ENCODE measurements around the gene INPP4A.

INPP4A gene

DNA sequence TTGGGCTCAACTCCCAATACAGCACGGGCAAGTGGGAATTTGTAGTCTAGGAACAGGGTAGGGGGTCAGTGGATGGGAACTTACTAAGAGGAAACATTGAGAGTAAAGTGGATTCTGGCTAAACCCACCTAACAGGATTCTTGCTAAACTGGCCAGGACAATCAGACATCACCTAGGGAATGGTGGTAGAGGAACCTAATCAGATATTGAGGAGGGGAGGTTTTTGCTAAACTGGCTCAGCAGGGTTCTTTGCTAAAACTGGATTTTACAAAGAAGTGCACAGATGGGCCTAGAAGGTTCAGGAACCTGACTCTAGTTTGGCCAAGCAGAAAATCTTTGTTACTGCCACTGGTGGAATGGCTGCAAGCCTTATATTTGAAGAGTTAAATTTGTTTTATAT is 55.9 kb downstream of the INPP4A start:
- no peak for DNase-seq

DNA sequence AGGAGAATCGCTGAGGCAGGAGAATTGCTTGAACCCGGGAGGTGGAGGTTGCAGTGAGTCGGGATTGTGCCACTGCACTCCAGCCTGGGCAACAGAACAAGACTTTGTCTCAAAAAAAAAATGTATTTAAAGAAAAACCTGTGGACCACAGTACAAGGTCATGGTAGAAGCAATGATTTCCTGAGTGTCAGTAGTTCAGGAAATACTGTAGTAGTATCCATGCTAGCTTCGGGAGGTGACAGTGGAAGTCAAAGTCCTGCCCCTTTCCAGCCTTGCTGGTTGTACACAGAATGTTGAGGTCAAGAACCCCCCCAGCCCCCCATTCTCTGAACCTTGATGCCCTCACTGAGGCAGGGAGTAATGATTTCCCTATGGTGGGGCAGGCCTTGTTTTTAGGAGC is 56.6 kb downstream of the INPP4A start:
- no peak for DNase-seq

GRCh38 chr2:98501876-98502275 is 57.2 kb downstream of the INPP4A start:
- DNase-seq = no peak

DNA sequence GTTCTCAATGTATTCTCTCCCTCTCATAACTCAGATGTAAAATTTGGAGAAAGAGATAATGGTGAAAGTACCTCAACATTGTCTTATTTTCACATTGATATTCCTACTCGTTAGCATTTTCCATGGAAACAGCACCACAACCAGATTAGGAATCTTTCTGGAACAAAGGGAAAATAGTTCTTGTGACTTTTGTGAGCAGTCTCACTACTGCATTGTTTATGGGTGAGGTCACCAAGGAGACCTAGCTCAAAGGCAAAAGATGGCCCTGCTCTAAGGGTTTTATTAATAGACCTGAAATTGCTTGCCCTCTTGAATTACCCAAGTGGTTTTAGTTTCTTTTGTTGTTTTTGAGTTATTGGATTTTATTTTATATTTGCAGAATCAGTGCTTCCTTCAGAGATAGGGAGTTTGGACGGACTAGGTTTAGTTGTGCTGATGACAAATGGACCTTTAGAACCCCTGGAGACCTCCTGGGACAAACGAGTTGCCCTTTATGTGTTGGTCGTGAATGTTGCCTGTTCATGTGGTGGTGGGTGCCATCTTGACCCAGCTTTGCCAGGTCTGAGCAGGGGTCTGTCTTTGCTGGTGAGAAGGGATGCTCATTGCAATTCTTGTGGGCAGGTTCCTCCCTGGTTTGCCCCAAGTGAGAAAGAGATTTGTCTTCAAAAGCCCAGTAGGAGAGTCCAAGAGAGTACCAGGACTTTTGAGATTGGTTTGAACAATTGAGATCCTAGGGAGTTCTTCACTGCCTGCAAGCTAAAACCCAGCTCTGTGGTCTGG is 58.1 kb downstream of the INPP4A start:
- no peak for DNase-seq

GRCh38 chr2:98503481-98504105 is 58.9 kb downstream of the INPP4A start:
- DNase-seq = no peak

GRCh38 chr2:98504381-98505109 is 59.9 kb downstream of the INPP4A start:
- DNase-seq = no peak

GRCh38 chr2:98505311-98505808 is 60.7 kb downstream of the INPP4A start:
- DNase-seq = no peak

- DNase-seq = no peak
Observed at GRCh38 chr2:98505971-98506664, 61.5 kb downstream of the INPP4A start.

- no peak for DNase-seq
Observed at GRCh38 chr2:98506881-98507280, 62.2 kb downstream of the INPP4A start.

GRCh38 chr2:98507461-98507860 is 62.8 kb downstream of the INPP4A start:
- no peak for DNase-seq

DNA sequence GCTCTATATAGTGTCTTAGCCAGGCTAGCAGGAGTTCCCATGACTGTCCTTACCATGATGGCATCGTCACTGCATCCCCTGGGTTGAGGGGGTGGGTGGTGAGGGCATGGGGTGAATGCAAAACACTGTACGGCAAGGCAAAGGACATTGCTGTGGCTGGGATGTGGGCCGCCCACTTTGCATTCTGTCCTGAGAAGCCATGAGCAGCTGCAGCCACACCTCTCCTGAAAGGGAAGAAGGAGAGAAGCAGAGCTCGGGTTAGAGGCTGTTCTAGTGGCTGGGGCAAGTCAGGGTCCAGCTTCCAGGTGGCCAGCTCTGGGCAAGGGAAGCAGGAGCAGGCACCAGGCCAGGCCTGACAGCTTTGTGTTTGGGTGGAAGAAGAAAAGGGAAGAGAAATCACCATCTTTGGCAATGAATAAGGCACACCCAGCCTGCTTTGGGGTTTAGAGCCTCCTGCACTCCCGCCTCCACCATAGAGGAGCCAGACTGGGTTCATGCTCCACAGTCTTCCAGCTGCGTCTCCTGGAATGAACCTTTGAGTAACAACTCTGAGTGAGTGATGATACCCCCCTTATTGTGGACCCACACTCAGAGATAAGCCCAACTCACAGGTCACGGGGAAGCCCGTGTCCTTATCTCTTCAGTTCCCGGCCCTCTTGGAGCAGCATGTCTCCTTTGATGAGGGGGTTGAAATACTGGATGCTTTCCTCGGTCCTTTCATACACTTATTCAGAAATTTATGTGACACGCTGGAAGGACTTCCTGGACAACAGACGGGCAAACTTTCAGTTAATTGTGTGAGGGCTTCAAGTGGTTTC is 63.4 kb downstream of the INPP4A start:
- peak in 1 of 2 experiments; percentile 23 for DNase-seq

DNA sequence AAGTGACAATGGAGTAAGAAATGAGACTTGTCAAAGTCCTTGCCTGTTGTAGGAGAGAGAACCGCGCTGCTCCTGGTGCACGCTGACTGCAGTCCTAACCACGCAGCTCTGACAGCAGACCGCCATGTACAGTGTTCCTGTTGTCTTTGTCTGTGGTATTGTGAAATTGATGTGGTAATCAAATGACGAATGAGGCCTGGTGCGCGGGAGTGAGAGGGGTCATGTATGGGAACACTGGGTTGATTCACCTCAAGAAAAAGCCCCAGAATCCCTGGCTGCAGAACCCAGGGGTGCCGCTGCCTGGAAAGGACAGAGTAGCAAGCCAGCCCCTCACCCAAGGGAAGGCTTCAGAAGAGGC is 64.0 kb downstream of the INPP4A start:
- no peak for DNase-seq

DNA sequence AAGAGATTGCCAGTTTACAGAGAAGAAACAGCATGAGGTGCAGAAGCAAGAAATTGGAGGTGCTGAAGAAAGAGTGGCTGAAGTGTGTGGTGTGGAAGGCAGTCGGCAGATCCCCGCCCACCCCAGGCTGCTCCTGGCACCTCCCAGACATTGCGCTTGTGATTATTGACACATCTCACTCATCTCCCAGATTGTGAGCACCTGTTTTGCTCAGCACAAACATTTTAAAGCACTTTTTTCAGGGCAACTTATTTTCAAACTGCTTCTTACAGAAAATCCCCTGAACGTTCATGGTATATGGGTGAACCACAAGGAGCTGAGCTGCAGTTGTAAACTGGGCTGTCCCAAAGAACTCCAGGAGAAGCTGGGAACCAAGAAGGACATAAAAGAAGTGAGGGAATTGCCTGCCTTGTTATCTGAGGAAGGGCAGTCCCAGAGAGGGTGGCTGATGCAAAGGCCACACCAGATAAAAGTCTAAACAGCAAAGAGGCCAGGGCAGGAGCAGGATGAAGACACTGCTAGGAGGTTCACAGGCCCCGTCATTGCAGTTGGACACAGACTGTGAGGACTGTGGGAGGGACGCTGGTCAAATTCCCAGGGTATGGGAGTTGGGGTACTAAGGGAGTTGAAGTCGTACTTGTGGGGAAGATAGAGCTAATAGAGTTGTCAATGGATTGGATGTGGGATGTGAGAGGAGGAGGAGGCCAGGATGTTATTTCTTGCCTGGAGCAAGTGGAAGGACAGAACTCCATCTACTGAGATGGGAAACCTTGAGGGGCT is 65.1 kb downstream of the INPP4A start:
- no peak for DNase-seq

DNA sequence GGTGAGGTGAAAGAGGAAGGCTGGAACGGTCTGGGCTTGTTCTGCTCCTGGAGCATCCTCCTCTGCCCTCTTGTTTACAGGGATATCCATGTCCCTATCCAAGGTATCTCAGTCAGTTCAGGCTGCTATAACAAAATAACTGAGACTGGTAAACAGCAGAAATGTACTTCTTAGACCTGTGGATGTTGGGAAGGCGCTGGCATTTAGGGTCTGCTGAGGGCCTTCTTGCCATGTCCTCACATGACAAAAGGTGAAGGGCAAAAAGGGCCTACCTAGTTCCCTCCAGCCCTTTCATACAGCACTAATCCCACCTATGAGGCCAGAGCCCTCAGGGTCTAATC is 65.6 kb downstream of the INPP4A start:
- DNase-seq = no peak

- no peak for DNase-seq
Observed at GRCh38 chr2:98511981-98512380, 67.3 kb downstream of the INPP4A start.

DNA sequence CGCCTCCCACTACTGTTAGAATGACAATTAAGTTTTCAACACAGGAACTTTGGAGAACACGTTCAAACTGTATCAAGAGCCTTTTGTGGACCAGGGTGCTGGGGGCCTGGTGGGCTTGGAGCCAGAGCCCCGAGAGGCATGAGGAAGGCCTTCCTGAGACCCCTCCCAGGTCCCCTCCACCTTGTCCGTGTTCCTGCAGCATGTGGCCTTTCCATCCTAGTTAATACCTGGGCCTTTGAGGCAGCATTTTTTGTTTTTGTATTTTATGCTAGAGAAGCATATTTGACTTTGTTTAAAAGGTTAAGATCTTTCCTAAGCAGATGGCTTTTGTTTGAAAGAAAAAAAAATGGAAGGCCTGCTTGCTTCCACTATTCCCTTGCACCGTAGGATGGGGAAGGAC is 68.0 kb downstream of the INPP4A start:
- DNase-seq = no peak

- no peak for DNase-seq
Observed at GRCh38 chr2:98514096-98514639, 69.5 kb downstream of the INPP4A start.

GRCh38 chr2:98514879-98515249 is 70.2 kb downstream of the INPP4A start:
- DNase-seq = no peak

DNA sequence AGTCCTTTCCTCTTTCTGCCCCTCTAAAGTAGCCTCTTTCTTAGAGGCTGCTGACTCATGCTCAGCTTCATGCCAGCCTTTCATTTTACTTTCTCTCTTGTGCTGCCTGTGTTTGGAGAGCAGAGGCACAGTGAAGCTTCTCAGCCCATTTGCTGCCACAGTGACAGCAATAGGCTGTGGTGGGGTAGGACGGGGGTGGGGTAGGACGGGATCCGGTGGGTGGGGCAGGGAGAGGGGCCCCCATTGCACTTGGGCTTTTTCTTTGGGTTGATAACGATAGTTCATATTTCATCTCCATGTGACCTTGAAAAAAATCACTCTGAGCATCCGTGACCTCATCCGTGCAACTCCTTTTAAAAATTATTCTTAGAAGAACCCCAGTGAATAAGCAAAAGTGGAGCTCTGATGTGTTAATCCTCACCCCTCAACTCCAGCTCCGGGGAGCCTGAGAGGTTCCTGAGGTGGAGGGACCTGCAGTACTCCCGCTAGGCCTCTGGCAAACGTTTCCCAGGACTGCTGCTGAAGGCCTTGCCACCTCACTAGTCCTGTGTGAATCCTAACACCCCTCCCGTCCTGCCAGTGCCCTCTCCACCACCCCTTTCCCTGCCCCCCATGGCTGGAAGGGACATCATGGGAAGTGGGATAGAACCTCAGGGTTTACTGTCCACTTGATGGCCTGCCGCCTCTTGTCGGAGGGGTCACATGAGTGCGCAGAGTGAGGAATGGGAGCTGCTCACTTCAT is 70.8 kb downstream of the INPP4A start:
- no peak for DNase-seq

GRCh38 chr2:98516571-98516970 is 71.9 kb downstream of the INPP4A start:
- DNase-seq = no peak

DNA sequence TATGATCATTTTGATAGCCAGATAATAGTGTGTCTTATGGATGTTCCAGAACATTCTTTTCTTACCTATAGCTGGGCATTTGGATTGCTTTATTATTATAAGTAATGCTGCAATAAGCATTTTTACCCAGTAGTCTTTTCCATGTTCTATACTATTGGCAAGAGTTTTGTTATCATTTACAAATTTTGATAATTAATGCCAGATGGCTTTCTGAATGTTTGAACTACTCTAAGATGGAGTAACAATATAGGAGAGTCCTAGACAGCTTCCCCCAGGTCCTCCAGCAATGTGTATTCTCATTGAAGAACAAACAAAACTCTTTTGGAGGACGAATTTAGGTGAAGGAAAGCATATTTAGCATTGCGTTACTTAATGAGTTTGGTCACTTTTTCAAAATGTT is 73.0 kb downstream of the INPP4A start:
- DNase-seq = no peak
